OCI-LY7 (cell line): ENCODE results near the gene TASP1. TPM values are rescaled to one million over a fixed set of nuclear protein-coding genes. Genes with fewer than 3 reads are reported as not detected.

ENCODE experiments used
- BruUV-seq: library from RNA; stranded (reverse); fragments of 400-500 nt; replicated peaks from 2 replicates; lab custom pipeline; 2021; lab: Mats Ljungman, UMichigan
- CTCF ChIA-PET: fragments of 300-600 bp; sonication (Branson Sonifier 250); formaldehyde crosslinking; loops from one replicate; lab custom pipeline; 2022; ENCODE audit warnings: antibody characterized with exemption; ENCODE audit not compliant: unreplicated experiment; lab: Charles Lee
- POLR2A ChIA-PET: fragments of 300-600 bp; sonication (Branson Sonifier 250); formaldehyde crosslinking; loops from one replicate; lab custom pipeline; 2022; ENCODE audit warnings: antibody characterized with exemption; lab: Charles Lee
- DNase-seq: peaks from one replicate; pipeline ENCODE4 v3.0.0-alpha.2; 2015; ENCODE audit warnings: low spot score
- H2AFZ ChIP-seq: fragments of 200-600 bp; sonication (generic), shearing (Covaris generic); 2 replicates; pipeline ENCODE4 v1.6.1; 2014; ENCODE audit warnings: mild to moderate bottlenecking, antibody characterized with exemption, low read length, moderate library complexity
- H3K27ac ChIP-seq: fragments of 200-600 bp; sonication (generic); 2 replicates; pipeline ENCODE4 v1.5.1; 2014; ENCODE audit warnings: mixed run types, low read depth, mild to moderate bottlenecking, moderate library complexity, low read length, inconsistent platforms; ENCODE audit not compliant: poor library complexity, severe bottlenecking
- H3K36me3 ChIP-seq: fragments of 200-600 bp; sonication (generic); 2 replicates; pipeline ENCODE4 v1.6.1; 2014; ENCODE audit warnings: mild to moderate bottlenecking, antibody characterized with exemption, low read length, moderate library complexity, mixed read lengths; ENCODE audit not compliant: insufficient read depth
- H3K4me1 ChIP-seq: fragments of 200-600 bp; sonication (generic); 2 replicates; pipeline ENCODE4 v1.5.1; 2014; ENCODE audit warnings: mild to moderate bottlenecking, low read length; ENCODE audit not compliant: insufficient read depth, poor library complexity, severe bottlenecking
- H3K4me2 ChIP-seq: fragments of 200-600 bp; sonication (generic); 2 replicates; pipeline ENCODE4 v1.6.1; 2014; ENCODE audit warnings: mild to moderate bottlenecking, low read length
- H3K4me3 ChIP-seq: fragments of 200-600 bp; sonication (generic); 2 replicates; pipeline ENCODE4 v1.5.1; 2014; ENCODE audit warnings: mild to moderate bottlenecking, low read depth, low read length; ENCODE audit not compliant: poor library complexity, severe bottlenecking
- H3K79me2 ChIP-seq: fragments of 200-600 bp; sonication (generic); 2 replicates; pipeline ENCODE4 v1.6.1; 2016; ENCODE audit warnings: low read depth, mild to moderate bottlenecking, low read length, moderate library complexity, mixed read lengths; ENCODE audit not compliant: insufficient read depth
- H3K9me2 ChIP-seq: fragments of 200-600 bp; sonication (generic); 2 replicates; pipeline ENCODE4 v1.6.1; 2016; ENCODE audit warnings: mild to moderate bottlenecking, low read length, mixed read lengths; ENCODE audit not compliant: insufficient read depth
- H3K9me3 ChIP-seq: fragments of 200-600 bp; sonication (generic); 2 replicates; pipeline ENCODE4 v1.6.1; 2014; ENCODE audit warnings: mild to moderate bottlenecking, mixed run types, low read length, mixed read lengths
- H4K20me1 ChIP-seq: fragments of 200-600 bp; sonication (generic); 2 replicates; pipeline ENCODE4 v1.6.1; 2014; ENCODE audit warnings: mild to moderate bottlenecking, antibody characterized with exemption, low read length, moderate library complexity, mixed read lengths; ENCODE audit not compliant: insufficient read depth
- EZH2phosphoT487 ChIP-seq: fragments of 200-600 bp; sonication (generic); IDR thresholded peaks from 2 replicates; pipeline ENCODE4 v1.6.1; 2018; ENCODE audit warnings: low read depth, borderline replicate concordance, mild to moderate bottlenecking, mixed run types, antibody characterized with exemption, low read length, moderate library complexity, mixed read lengths
- intact Hi-C: fragments of 100-400 bp; cut with micrococcal nuclease; formaldehyde crosslinking; loops from one replicate; pipeline ENCODE4 v1.10.0; 2022; ENCODE audit not compliant: unreplicated experiment
- total RNA-seq, 2 experiments: library from RNA; depleted of rRNA in 1 of 2; stranded (reverse); fragments of >200 nt in 1 of 2; shearing (Covaris generic) in 1 of 2; gene quantifications; 2 replicates each; pipeline ENCODE4 v1.2.3, GENCODE V29; 2014 to 2022
- TF ChIP-seq, protein P1 (sequence below): fragments of 200-600 bp; sonication (generic); conservative IDR thresholded peaks from 2 replicates; pipeline ENCODE4 v1.5.1; 2014; ENCODE audit warnings: mild to moderate bottlenecking, antibody characterized with exemption, low read length, moderate library complexity, mixed read lengths

The TASP1 gene
- total RNA-seq, 2 experiments from 2014 or later = 12.9 to 15.5 TPM

- no peak for DNase-seq
- H3K4me1 ChIP-seq = no peaks in the 10 kb centered on the region
- H3K9me2 ChIP-seq = no peaks in the 10 kb centered on the region
- no peak overlapping the region for H3K4me2 ChIP-seq
- H3K4me3 ChIP-seq = no peak overlapping the region
- no peaks in the 10 kb centered on the region for H3K9me3 ChIP-seq
- no peaks in the 10 kb centered on the region for H4K20me1 ChIP-seq
- H3K79me2 ChIP-seq = no peaks in the 10 kb centered on the region
- H2AFZ ChIP-seq = no peak overlapping the region
- intact Hi-C loops = no loop called here
- TF ChIP-seq, protein P1, sequence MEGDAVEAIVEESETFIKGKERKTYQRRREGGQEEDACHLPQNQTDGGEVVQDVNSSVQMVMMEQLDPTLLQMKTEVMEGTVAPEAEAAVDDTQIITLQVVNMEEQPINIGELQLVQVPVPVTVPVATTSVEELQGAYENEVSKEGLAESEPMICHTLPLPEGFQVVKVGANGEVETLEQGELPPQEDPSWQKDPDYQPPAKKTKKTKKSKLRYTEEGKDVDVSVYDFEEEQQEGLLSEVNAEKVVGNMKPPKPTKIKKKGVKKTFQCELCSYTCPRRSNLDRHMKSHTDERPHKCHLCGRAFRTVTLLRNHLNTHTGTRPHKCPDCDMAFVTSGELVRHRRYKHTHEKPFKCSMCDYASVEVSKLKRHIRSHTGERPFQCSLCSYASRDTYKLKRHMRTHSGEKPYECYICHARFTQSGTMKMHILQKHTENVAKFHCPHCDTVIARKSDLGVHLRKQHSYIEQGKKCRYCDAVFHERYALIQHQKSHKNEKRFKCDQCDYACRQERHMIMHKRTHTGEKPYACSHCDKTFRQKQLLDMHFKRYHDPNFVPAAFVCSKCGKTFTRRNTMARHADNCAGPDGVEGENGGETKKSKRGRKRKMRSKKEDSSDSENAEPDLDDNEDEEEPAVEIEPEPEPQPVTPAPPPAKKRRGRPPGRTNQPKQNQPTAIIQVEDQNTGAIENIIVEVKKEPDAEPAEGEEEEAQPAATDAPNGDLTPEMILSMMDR = no peak
- no peak for TF ChIP-seq EZH2phosphoT487
- ChIA-PET CTCF (no interaction called here), POLR2A (no interaction called here)
- no peaks in the 10 kb centered on the region for H3K36me3 ChIP-seq
- BruUV-seq = no TSS peak
- no peak overlapping the region for H3K27ac ChIP-seq
Observed at GRCh38 chr20:13554076-13554475, 84.7 kb downstream of the TASP1 start.

DNA sequence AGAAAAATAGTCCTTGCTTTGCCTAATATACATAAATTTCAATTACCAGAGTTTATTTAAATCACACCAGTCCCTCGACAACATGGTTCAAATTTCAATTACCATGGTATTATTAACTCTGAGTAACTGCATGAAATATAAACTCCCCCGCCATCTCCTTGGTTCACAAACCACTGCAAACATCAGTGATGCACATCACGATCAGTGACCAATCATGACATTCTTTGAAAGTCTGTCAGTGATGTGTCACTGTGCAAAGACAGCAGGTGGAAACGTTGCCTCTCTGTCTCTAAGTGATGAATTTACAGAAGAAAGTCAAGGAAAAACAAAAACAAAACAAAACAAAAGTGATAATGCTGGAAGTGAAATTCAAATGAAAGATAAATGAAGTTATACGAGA, 86.7 kb downstream of the TASP1 start:
- Histone ChIP-seq H3K27ac (no peak overlapping the region), H2AFZ (no peak overlapping the region), H3K4me3 (no peak overlapping the region), H3K4me1 (no peaks in the 10 kb centered on the region), H3K9me3 (no peaks in the 10 kb centered on the region), H3K36me3 (no peaks in the 10 kb centered on the region), H4K20me1 (no peaks in the 10 kb centered on the region), H3K9me2 (no peaks in the 10 kb centered on the region), H3K4me2 (no peak overlapping the region), H3K79me2 (no peaks in the 10 kb centered on the region)
- no peak for DNase-seq
- CTCF ChIA-PET = no interaction called here
- POLR2A ChIA-PET = no interaction called here
- no TSS peak for BruUV-seq
- TF ChIP-seq, protein P1 = no peak
- no peak for TF ChIP-seq EZH2phosphoT487
- intact Hi-C loops = no loop called here

DNA sequence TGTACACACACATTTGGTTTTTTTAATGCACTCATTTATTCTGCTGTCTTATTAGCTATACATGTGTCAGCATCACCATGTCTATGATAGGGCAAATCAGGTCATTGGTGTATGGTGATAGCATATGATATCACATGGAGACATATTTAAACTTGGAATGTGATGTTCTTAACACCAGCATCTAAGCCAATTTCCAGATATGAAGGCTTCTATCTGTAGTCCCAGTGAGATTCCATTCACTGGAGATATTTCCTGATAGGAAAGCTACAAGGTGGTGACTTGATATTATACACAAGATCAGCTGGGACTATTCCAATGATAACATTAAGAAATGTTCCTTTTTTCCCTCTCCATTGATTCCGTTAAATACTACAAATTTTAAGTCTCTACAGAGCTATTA, 89.3 kb downstream of the TASP1 start:
- DNase-seq = no peak
- Histone ChIP-seq H3K4me2 (no peak overlapping the region), H2AFZ (no peak overlapping the region), H3K36me3 (no peaks in the 10 kb centered on the region), H3K9me3 (no peaks in the 10 kb centered on the region), H3K79me2 (no peaks in the 10 kb centered on the region), H3K27ac (no peak overlapping the region), H3K4me1 (no peaks in the 10 kb centered on the region), H3K9me2 (no peaks in the 10 kb centered on the region), H4K20me1 (no peaks in the 10 kb centered on the region), H3K4me3 (no peak overlapping the region)
- TF ChIP-seq, protein P1 = no peak
- no peak for TF ChIP-seq EZH2phosphoT487
- no TSS peak for BruUV-seq
- ChIA-PET POLR2A (interaction anchor here (0.6 to 1.0 kb wide), 7 partner anchors 11 to 618 kb away, joined by 3 to 5 read pairs (median 3); no protein-coding TSS in a partner anchor), CTCF (no interaction called here)
- intact Hi-C loops = loop anchor here (5.0 kb wide), 2 partner anchors 223 to 432 kb away; no protein-coding TSS in a partner anchor
